SK-N-SH (cell line): Measurements from ENCODE around the gene PRDM7. TPM values are rescaled to one million over a fixed set of nuclear protein-coding genes. Genes with fewer than 3 reads are reported as not detected.

Source experiments
- CTCF ChIA-PET: fragments of 300-600, 350-600 bp; formaldehyde crosslinking; extraction: SDS; loops from one replicate; lab custom pipeline; 2021; lab: Yijun Ruan, JAX
- POLR2A ChIA-PET: fragments of 350-600 bp; sonication (Branson Sonifier 250); formaldehyde crosslinking; extraction: SDS; loops from one replicate; lab custom pipeline; 2020; ENCODE audit warnings: antibody characterized with exemption, inconsistent platforms; lab: Yijun Ruan, JAX
- DNase-seq: peaks from one replicate; pipeline ENCODE4 v3.0.0; 2012
- H2AFZ ChIP-seq: fragments of 200-600 bp; sonication (generic); 2 replicates; pipeline ENCODE4 v1.8.1; 2016; ENCODE audit warnings: antibody characterized with exemption, mild to moderate bottlenecking, low read depth
- H3F3A ChIP-seq: fragments of 200-600 bp; sonication (generic); replicated peaks from 2 replicates; pipeline ENCODE3; 2016; ENCODE audit warnings: antibody characterized with exemption, mild to moderate bottlenecking; ENCODE audit not compliant: insufficient read depth
- H3K27ac ChIP-seq, 2 experiments: fragments of 200-500 bp in 1 of 2; fragments of 200-600 bp in 1 of 2; sonication (Bioruptor generic) in 1 of 2; sonication (generic), shearing (Covaris generic) in 1 of 2; 2 replicates each; pipeline versions ENCODE4 v1.5.1 to v1.6.1; 2014 to 2016; ENCODE audit warnings: low read depth in 2 of 2, inconsistent platforms in 1 of 2, low read length in 1 of 2, mild to moderate bottlenecking in 1 of 2, mixed read lengths in 1 of 2
- H3K27me3 ChIP-seq: fragments of 200-600 bp; sonication (generic), shearing (Covaris generic); 2 replicates; pipeline ENCODE4 v1.6.1; 2016; ENCODE audit warnings: mixed run types; ENCODE audit not compliant: insufficient read depth
- H3K36me3 ChIP-seq, 2 experiments: fragments of 200-500 bp in 1 of 2; fragments of 200-600 bp in 1 of 2; sonication (Bioruptor generic) in 1 of 2; sonication (generic) in 1 of 2; replicated peaks in 1 of 2; 2 replicates each; pipeline versions ENCODE3 to v1.5.1; 2014 to 2016; ENCODE audit warnings: low read length in 1 of 2, mild to moderate bottlenecking in 1 of 2; ENCODE audit not compliant: insufficient read depth in 2 of 2, control insufficient read depth in 1 of 2
- H3K4me1 ChIP-seq, 2 experiments: fragments of 200-500 bp in 1 of 2; fragments of 200-600 bp in 1 of 2; sonication (Bioruptor generic) in 1 of 2; sonication (generic), shearing (Covaris generic) in 1 of 2; 2 replicates each; pipeline versions ENCODE4 v1.5.1 to v1.6.1; 2014 to 2016; ENCODE audit warnings: low read depth in 1 of 2, low read length in 1 of 2, mixed run types in 1 of 2; ENCODE audit not compliant: insufficient read depth in 2 of 2, control insufficient read depth in 1 of 2
- H3K4me2 ChIP-seq: fragments of 200-600 bp; sonication (generic), shearing (Covaris generic); 2 replicates; pipeline ENCODE4 v1.6.1; 2017; ENCODE audit warnings: mixed run types
- H3K4me3 ChIP-seq, 2 experiments: fragments of 200-500 bp in 1 of 2; fragments of 200-600 bp in 1 of 2; sonication (Bioruptor generic) in 1 of 2; sonication (generic), shearing (Covaris generic) in 1 of 2; 2 replicates each; pipeline versions ENCODE4 v1.5.1 to v1.8.1; 2014 to 2016; ENCODE audit warnings: low read depth in 2 of 2, inconsistent platforms in 1 of 2, low read length in 1 of 2, mild to moderate bottlenecking in 1 of 2, mixed read lengths in 1 of 2, moderate library complexity in 1 of 2
- H3K79me2 ChIP-seq: fragments of 200-600 bp; sonication (generic); 2 replicates; pipeline ENCODE4 v1.8.1; 2017; ENCODE audit warnings: mild to moderate bottlenecking; ENCODE audit not compliant: insufficient read depth
- H3K9ac ChIP-seq: fragments of 200-600 bp; sonication (generic); 2 replicates; pipeline ENCODE4 v1.6.1; 2017; ENCODE audit warnings: mixed run types
- H3K9me2 ChIP-seq: fragments of 200-600 bp; sonication (generic); 2 replicates; pipeline ENCODE4 v1.6.1; 2017; ENCODE audit warnings: mixed run types
- H3K9me3 ChIP-seq: fragments of 200-600 bp; sonication (generic); 2 replicates; pipeline ENCODE4 v1.6.1; 2017; ENCODE audit warnings: mixed run types, mild to moderate bottlenecking, moderate library complexity
- H4K20me1 ChIP-seq: fragments of 200-600 bp; sonication (generic); 2 replicates; pipeline ENCODE4 v1.6.1; 2017; ENCODE audit warnings: mild to moderate bottlenecking, mixed run types; ENCODE audit not compliant: insufficient read depth
- CHD2 ChIP-seq: fragments of 150-350 bp; IDR thresholded peaks from 2 replicates; pipeline ENCODE4 v1.6.1; 2018; ENCODE audit warnings: low read length; ENCODE audit not compliant: partially characterized antibody
- CTCF ChIP-seq: fragments of 200-600 bp; sonication (generic); IDR thresholded peaks from 2 replicates; pipeline ENCODE4 v1.6.1; 2017; ENCODE audit warnings: antibody characterized with exemption, mild to moderate bottlenecking, moderate library complexity
- ELF1 ChIP-seq: IDR thresholded peaks from 2 replicates; pipeline ENCODE4 v1.4.0; 2012
- EP300 ChIP-seq, 2 experiments: IDR thresholded peaks; 2 replicates each; pipeline versions ENCODE4 v1.4.0 to v1.6.1; 2012; ENCODE audit warnings: borderline replicate concordance in 1 of 2, low read depth in 1 of 2, low read length in 1 of 2
- FOXJ3 ChIP-seq: sonication (generic); formaldehyde crosslinking; IDR thresholded peaks from 2 replicates; pipeline ENCODE4 v1.5.1; 2020; ENCODE audit warnings: mild to moderate bottlenecking, missing genetic modification reagents
- FOXM1 ChIP-seq: IDR thresholded peaks from 2 replicates; pipeline ENCODE4 v1.4.0; 2012; ENCODE audit warnings: low read depth, mild to moderate bottlenecking
- GATA2 ChIP-seq: sonication (generic); formaldehyde crosslinking; IDR thresholded peaks from 2 replicates; pipeline ENCODE4 v1.5.0; 2020; ENCODE audit warnings: mild to moderate bottlenecking, missing genetic modification reagents
- JUND ChIP-seq: IDR thresholded peaks from 2 replicates; pipeline ENCODE4 v1.4.0; 2012
- MXI1 ChIP-seq: IDR thresholded peaks from 2 replicates; pipeline ENCODE4 v1.6.1; 2012; ENCODE audit warnings: mild to moderate bottlenecking, low read depth, low read length, improper control_type of control experiment
- NFIC ChIP-seq: IDR thresholded peaks from 2 replicates; pipeline ENCODE4 v1.4.0; 2012; ENCODE audit warnings: borderline replicate concordance
- NRF1 ChIP-seq: IDR thresholded peaks from 2 replicates; pipeline ENCODE4 v1.6.1; 2012; ENCODE audit warnings: low read depth, mild to moderate bottlenecking, low read length
- RCOR1 ChIP-seq: fragments of 150-350 bp; IDR thresholded peaks from 2 replicates; pipeline ENCODE4 v1.6.1; 2017; ENCODE audit warnings: antibody characterized with exemption, low read length
- REST ChIP-seq: IDR thresholded peaks from 2 replicates; pipeline ENCODE4 v1.6.1; 2012; ENCODE audit warnings: mild to moderate bottlenecking, low read depth, low read length, moderate library complexity
- RXRA ChIP-seq: IDR thresholded peaks from 2 replicates; pipeline ENCODE4 v1.4.0; 2012; ENCODE audit warnings: low read depth, mild to moderate bottlenecking, borderline replicate concordance
- TAF1 ChIP-seq: IDR thresholded peaks from 2 replicates; pipeline ENCODE4 v1.6.1; 2012; ENCODE audit warnings: low read depth, mild to moderate bottlenecking, low read length, moderate library complexity, borderline replicate concordance
- TEAD4 ChIP-seq: IDR thresholded peaks from 2 replicates; pipeline ENCODE4 v1.4.0; 2012; ENCODE audit warnings: mild to moderate bottlenecking, borderline replicate concordance; ENCODE audit not compliant: insufficient read depth
- YY1 ChIP-seq: IDR thresholded peaks from 2 replicates; pipeline ENCODE4 v1.4.0; 2012; ENCODE audit warnings: low read depth, mild to moderate bottlenecking
- WGBS: methylation state at CpG from one replicate; pipeline ENCODE4 v1.1.6; 2017; ENCODE audit warnings: low lambda C conversion rate; 5-methylcytosine and 5-hydroxymethylcytosine counted together
- polyA plus RNA-seq, 3 experiments: library from polyadenylated mRNA; depleted of rRNA; stranded (reverse); fragments of >200 nt; gene quantifications; 2 replicates each; pipeline ENCODE4 v1.2.3, GENCODE V29; 2012
- TF ChIP-seq, protein P1 (sequence below): IDR thresholded peaks from 2 replicates; pipeline ENCODE4; 2012
- TF ChIP-seq, protein P2 (sequence below): IDR thresholded peaks from 2 replicates; pipeline ENCODE4 v1.4.0; 2012; ENCODE audit warnings: low read depth, borderline replicate concordance
- TF ChIP-seq, protein P3 (sequence below): IDR thresholded peaks from 2 replicates; pipeline ENCODE4 v1.4.0; 2012; ENCODE audit warnings: low read depth, borderline replicate concordance

The PRDM7 gene
- polyA plus RNA-seq, 1 of the 3 experiments (the other 2 are of a cell fraction): not detected

- H3K27me3 ChIP-seq: no peaks in the 10 kb centered on the region
- CTCF ChIA-PET: interaction anchor here (1.0 kb wide), 2 partner anchors 17 to 18 kb away, joined by 4 read pairs; no protein-coding TSS in a partner anchor
- H3K36me3 ChIP-seq: peaks cover 17 to 56% of the 10 kb centered on the region in 2 experiments
- no peak overlapping the region for H3K4me3 ChIP-seq
- DNase-seq: no peak
- TF ChIP-seq, protein P1, sequence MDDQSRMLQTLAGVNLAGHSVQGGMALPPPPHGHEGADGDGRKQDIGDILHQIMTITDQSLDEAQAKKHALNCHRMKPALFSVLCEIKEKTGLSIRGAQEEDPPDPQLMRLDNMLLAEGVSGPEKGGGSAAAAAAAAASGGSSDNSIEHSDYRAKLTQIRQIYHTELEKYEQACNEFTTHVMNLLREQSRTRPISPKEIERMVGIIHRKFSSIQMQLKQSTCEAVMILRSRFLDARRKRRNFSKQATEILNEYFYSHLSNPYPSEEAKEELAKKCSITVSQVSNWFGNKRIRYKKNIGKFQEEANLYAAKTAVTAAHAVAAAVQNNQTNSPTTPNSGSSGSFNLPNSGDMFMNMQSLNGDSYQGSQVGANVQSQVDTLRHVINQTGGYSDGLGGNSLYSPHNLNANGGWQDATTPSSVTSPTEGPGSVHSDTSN: no peak
- TF ChIP-seq RCOR1 (no peak), RXRA (no peak), NRF1 (no peak), TAF1 (no peak), MXI1 (no peak), YY1 (no peak), GATA2 (no peak), NFIC (no peak), JUND (no peak)
- H3K79me2 ChIP-seq: no peaks in the 10 kb centered on the region
- H3K27ac ChIP-seq: no peak overlapping the region
- no peak overlapping the region for H3K4me2 ChIP-seq
- H4K20me1 ChIP-seq: peaks cover 10% of the 10 kb centered on the region
- peaks cover 16% of the 10 kb centered on the region for H3F3A ChIP-seq
- H2AFZ ChIP-seq: no peak overlapping the region
- WGBS: 94% methylated on average over 11 of the region's 12 CpGs
- POLR2A ChIA-PET: interaction anchor here (1.1 kb wide), 1 partner anchor 115 kb away, joined by 4 read pairs; no protein-coding TSS in a partner anchor
- no peak overlapping the region for H3K9ac ChIP-seq
- no peaks in the 10 kb centered on the region for H3K4me1 ChIP-seq
- H3K9me2 ChIP-seq: no peaks in the 10 kb centered on the region
- no peaks in the 10 kb centered on the region for H3K9me3 ChIP-seq
These were observed 39.9 kb downstream of the PRDM7 start for GRCh38 chr16:90037276-90037675.

GRCh38 chr16:90035902-90036301 lies 41.2 kb downstream of the PRDM7 start:
- peaks cover 29 to 61% of the 10 kb centered on the region in 2 experiments for H3K36me3 ChIP-seq
- no peaks in the 10 kb centered on the region for H3K79me2 ChIP-seq
- no peak overlapping the region for H3K4me2 ChIP-seq
- 84% methylated on average over 3 of the region's 5 CpGs for WGBS
- H3K27me3 ChIP-seq: no peaks in the 10 kb centered on the region
- H2AFZ ChIP-seq: no peak overlapping the region
- H4K20me1 ChIP-seq: peaks cover 24% of the 10 kb centered on the region
- H3F3A ChIP-seq: peaks cover 30% of the 10 kb centered on the region
- DNase-seq: no peak
- no peaks in the 10 kb centered on the region for H3K9me2 ChIP-seq
- H3K4me3 ChIP-seq: no peak overlapping the region
- H3K9ac ChIP-seq: no peak overlapping the region
- no peaks in the 10 kb centered on the region for H3K4me1 ChIP-seq
- POLR2A ChIA-PET: no interaction called here
- no peak overlapping the region for H3K27ac ChIP-seq
- no peaks in the 10 kb centered on the region for H3K9me3 ChIP-seq
- CTCF ChIA-PET: interaction anchor here (1.5 kb wide), 1 partner anchor 17 kb away, joined by 4 read pairs; the partner anchor contains the start of gene DBNDD1
- TF ChIP-seq ELF1 (no peak), NFIC (no peak), MXI1 (no peak), FOXJ3 (CRISPR knock-in tag) (no peak), FOXM1 (no peak), CHD2 (no peak), EP300 (IDR thresholded peaks at IDR 0.05; ENCODE audit: borderline replicate concordance in 1 of 2, low read depth in 1 of 2, low read length in 1 of 2) (no peak), CTCF (no peak), REST (no peak), TEAD4 (no peak)
- TF ChIP-seq, protein P2, sequence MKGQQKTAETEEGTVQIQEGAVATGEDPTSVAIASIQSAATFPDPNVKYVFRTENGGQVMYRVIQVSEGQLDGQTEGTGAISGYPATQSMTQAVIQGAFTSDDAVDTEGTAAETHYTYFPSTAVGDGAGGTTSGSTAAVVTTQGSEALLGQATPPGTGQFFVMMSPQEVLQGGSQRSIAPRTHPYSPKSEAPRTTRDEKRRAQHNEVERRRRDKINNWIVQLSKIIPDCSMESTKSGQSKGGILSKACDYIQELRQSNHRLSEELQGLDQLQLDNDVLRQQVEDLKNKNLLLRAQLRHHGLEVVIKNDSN: no peak
- TF ChIP-seq, protein P3, sequence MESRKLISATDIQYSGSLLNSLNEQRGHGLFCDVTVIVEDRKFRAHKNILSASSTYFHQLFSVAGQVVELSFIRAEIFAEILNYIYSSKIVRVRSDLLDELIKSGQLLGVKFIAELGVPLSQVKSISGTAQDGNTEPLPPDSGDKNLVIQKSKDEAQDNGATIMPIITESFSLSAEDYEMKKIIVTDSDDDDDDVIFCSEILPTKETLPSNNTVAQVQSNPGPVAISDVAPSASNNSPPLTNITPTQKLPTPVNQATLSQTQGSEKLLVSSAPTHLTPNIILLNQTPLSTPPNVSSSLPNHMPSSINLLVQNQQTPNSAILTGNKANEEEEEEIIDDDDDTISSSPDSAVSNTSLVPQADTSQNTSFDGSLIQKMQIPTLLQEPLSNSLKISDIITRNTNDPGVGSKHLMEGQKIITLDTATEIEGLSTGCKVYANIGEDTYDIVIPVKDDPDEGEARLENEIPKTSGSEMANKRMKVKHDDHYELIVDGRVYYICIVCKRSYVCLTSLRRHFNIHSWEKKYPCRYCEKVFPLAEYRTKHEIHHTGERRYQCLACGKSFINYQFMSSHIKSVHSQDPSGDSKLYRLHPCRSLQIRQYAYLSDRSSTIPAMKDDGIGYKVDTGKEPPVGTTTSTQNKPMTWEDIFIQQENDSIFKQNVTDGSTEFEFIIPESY: no peak
